GM12892 (cell line): ENCODE measurements around the gene SETD1A.

Source experiments
- POLR2A ChIP-seq: IDR thresholded peaks from 2 replicates; pipeline ENCODE4 v1.6.1; 2011; ENCODE audit warnings: low read depth, low read length, control low read depth
- POLR2AphosphoS5 ChIP-seq: IDR thresholded peaks from 2 replicates; pipeline ENCODE4 v1.6.1; 2011; ENCODE audit warnings: low read depth, low read length, control low read depth

GRCh38 chr16:30929167-30929566 is 28.4 kb upstream of the SETD1A start:
- TF ChIP-seq POLR2AphosphoS5: no peak
- TF ChIP-seq POLR2A: no peak
